ENCODE data around the gene ITPR2. TPM values are rescaled to one million over a fixed set of nuclear protein-coding genes. Genes with fewer than 3 reads are reported as not detected.
"Not testable (repeated sequence)": the region's sequence is repeated elsewhere in the genome, so short reads cannot be mapped to it uniquely, and the experiment has no call there.

Gene ITPR2
- total RNA-seq, 3 donors from 2014 or later (not counting 1 experiment from before 2014, with no cell fraction given): 59.1 to 70.7 (median 68.2) TPM

GRCh38 chr12:26730481-26731350, 102.3 kb downstream of the ITPR2 start:
- no peak for TF ChIP-seq CTCF (IDR thresholded peaks at IDR 0.05)
- no peak for ATAC-seq
- H3K27me3 ChIP-seq (ENCODE audit: control insufficient read depth, insufficient read depth, low read length): no peaks in the 10 kb centered on the region
- intact Hi-C loops (cut with micrococcal nuclease): no loop called here
- no peak overlapping the region for H3K27ac ChIP-seq (ENCODE audit: low read length)
- 95% methylated on average over 4 of the region's 7 CpGs for WGBS (ENCODE audit: insufficient coverage)
- Mint-ChIP-seq H3K36me3 (no peaks in the 10 kb centered on the region), H3K4me3 (no peak overlapping the region), H3K4me1 (peaks cover 67 to 70% of the 10 kb centered on the region in 2 donors), H3K27ac (peak overlapping the region in 1 of 2 donors; percentile 59), H3K27me3 (ENCODE audit: low read depth in 2 of 2) (no peaks in the 10 kb centered on the region), H3K9me3 (no peaks in the 10 kb centered on the region)
- H3K4me3 ChIP-seq (ENCODE audit: low read length): no peak overlapping the region
- peaks cover 7% of the 10 kb centered on the region for H3K4me1 ChIP-seq (ENCODE audit: control insufficient read depth, insufficient read depth, low read length)
- H3K36me3 ChIP-seq (ENCODE audit: control insufficient read depth, insufficient read depth, low read length): no peaks in the 10 kb centered on the region
- no peaks in the 10 kb centered on the region for H3K9me3 ChIP-seq (ENCODE audit: control insufficient read depth, insufficient read depth, low read length)
- DNase-seq: no peak

DNA sequence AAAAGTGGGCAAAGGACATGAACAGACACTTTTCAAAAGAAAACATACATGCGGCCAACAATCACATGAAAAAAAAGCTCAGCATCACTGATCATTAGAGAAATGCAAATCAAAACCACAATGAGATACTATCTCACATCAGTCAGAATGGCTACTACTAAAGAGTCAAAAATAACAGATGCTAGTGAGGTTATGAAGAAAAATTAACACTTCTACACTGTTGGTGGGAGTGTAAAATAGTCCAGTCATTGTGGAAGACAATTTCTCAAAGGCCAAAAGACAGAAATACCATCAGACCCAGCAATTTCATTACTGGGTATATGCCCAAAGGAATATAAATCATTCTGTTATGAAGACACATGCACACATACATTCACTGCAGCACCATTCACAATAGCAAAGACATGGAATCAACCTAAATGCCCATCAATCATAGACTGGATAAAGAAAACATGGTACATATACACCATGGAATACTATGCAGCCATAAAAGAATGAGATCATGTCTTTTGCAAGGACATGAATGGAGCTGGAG, 103.8 kb downstream of the ITPR2 start:
- H3K4me3 ChIP-seq (ENCODE audit: low read length); H3K4me3 Mint-ChIP-seq; H3K27ac ChIP-seq (ENCODE audit: low read length); H3K27me3 ChIP-seq (ENCODE audit: control insufficient read depth, insufficient read depth, low read length); H3K36me3 Mint-ChIP-seq; H3K27me3 Mint-ChIP-seq (ENCODE audit: low read depth in 2 of 2); H3K36me3 ChIP-seq (ENCODE audit: control insufficient read depth, insufficient read depth, low read length); H3K9me3 Mint-ChIP-seq; H3K9me3 ChIP-seq (ENCODE audit: control insufficient read depth, insufficient read depth, low read length); DNase-seq; intact Hi-C loops (cut with micrococcal nuclease); H3K4me1 ChIP-seq (ENCODE audit: control insufficient read depth, insufficient read depth, low read length): not testable (repeated sequence)
- Mint-ChIP-seq H3K4me1 (peaks cover 65 to 68% of the 10 kb centered on the region in 2 donors), H3K27ac (peak overlapping the region; percentile 1 to 4)
- ATAC-seq: peak in 2 of 3 donors; percentile 29 to 44
- 44% methylated on average over 1 of the region's 1 CpG for WGBS (ENCODE audit: insufficient coverage)

GRCh38 chr12:26728205-26729050, 104.6 kb downstream of the ITPR2 start:
- no peaks in the 10 kb centered on the region for H3K9me3 Mint-ChIP-seq
- Histone ChIP-seq H3K36me3 (ENCODE audit: control insufficient read depth, insufficient read depth, low read length) (no peaks in the 10 kb centered on the region), H3K4me1 (ENCODE audit: control insufficient read depth, insufficient read depth, low read length) (peaks cover 7% of the 10 kb centered on the region), H3K27me3 (ENCODE audit: control insufficient read depth, insufficient read depth, low read length) (no peaks in the 10 kb centered on the region), H3K27ac (ENCODE audit: low read length) (no peak overlapping the region), H3K4me3 (ENCODE audit: low read length) (no peak overlapping the region), H3K9me3 (ENCODE audit: control insufficient read depth, insufficient read depth, low read length) (no peaks in the 10 kb centered on the region)
- intact Hi-C loops (cut with micrococcal nuclease): no loop called here
- ATAC-seq (no peak), DNase-seq (no peak)
- 72% methylated on average over 3 of the region's 5 CpGs for WGBS (ENCODE audit: insufficient coverage)
- no peaks in the 10 kb centered on the region for H3K36me3 Mint-ChIP-seq
- peak overlapping the region; percentile 13 for H3K4me3 Mint-ChIP-seq
- H3K27me3 Mint-ChIP-seq (ENCODE audit: low read depth in 2 of 2): no peaks in the 10 kb centered on the region
- peaks cover 62 to 65% of the 10 kb centered on the region in 2 donors for H3K4me1 Mint-ChIP-seq
- no peak for TF ChIP-seq CTCF (IDR thresholded peaks at IDR 0.05)
- H3K27ac Mint-ChIP-seq: peak overlapping the region in 1 of 2 donors; percentile 4
